HG03175 (cell line): Measurements from ENCODE around the gene NIPSNAP2.
"Not testable (repeated sequence)": the region's sequence is repeated elsewhere in the genome, so short reads cannot be mapped to it uniquely, and the experiment has no call there.

Experiments
- ATAC-seq: cut with Tn5 transposase; IDR thresholded peaks from one replicate; pipeline ENCODE4 v1.9.1; 2021; ENCODE audit warnings: mild to moderate bottlenecking, moderate library complexity; ENCODE audit not compliant: unreplicated experiment

NIPSNAP2 gene

GRCh38 chr7:56046721-56047445, 82.5 kb downstream of the NIPSNAP2 start:
- ATAC-seq: no peak

GRCh38 chr7:56047446-56048116, 83.2 kb downstream of the NIPSNAP2 start:
- ATAC-seq: not testable (repeated sequence)

GRCh38 chr7:56048245-56048644, 83.9 kb downstream of the NIPSNAP2 start:
- no peak for ATAC-seq

GRCh38 chr7:56048763-56049162, 84.4 kb downstream of the NIPSNAP2 start:
- ATAC-seq: not testable (repeated sequence)
